HG03064 (cell line): ENCODE data around the gene CEP192.
"Not testable (repeated sequence)": the region's sequence is repeated elsewhere in the genome, so short reads cannot be mapped to it uniquely, and the experiment has no call there.

Experiments
- ATAC-seq: cut with Tn5 transposase; IDR thresholded peaks from one replicate; pipeline ENCODE4 v1.9.1; 2021; ENCODE audit warnings: low read depth; ENCODE audit not compliant: unreplicated experiment

CEP192 gene

GRCh38 chr18:13028869-13029268, 37.7 kb downstream of the CEP192 start:
- no peak for ATAC-seq

- ATAC-seq = no peak
Observed at GRCh38 chr18:13032173-13032572, 41.0 kb downstream of the CEP192 start.

DNA sequence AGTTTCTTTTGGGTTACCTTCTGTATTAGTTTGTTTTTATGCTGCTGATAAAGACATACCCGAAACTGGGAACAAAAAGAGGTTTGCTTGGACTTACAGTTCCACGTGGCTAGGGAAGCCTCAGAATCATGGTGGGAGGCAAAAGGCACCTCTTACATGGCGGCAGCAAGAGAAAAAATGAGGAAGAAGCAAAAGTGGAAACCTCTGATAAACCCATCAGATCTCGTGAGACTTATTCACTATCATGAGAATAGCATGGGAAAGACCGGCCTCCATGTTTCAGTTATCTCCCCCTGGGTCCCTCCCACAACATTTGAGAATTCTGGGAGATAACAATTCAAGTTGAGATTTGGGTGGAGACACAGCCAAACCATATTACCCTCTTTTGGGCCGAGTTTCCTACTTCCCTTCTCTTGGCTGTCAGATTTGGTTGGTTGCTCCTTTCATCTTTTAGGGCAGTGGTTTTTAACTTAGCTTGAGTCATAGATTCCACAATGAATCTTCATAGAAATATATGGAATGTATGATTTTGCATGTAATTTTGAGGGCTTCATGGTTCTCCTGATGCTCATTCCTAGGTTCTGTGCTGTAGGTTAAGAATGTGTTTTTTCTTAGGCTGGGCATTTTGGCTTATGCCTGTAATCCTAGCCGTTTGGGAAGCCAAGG, 44.2 kb downstream of the CEP192 start:
- ATAC-seq = no peak

GRCh38 chr18:13036622-13037320, 45.6 kb downstream of the CEP192 start:
- ATAC-seq = no peak

- no peak for ATAC-seq
Observed at GRCh38 chr18:13039806-13040205, 48.6 kb downstream of the CEP192 start.

- no peak for ATAC-seq
Observed at GRCh38 chr18:13043066-13043465, 51.9 kb downstream of the CEP192 start.

DNA sequence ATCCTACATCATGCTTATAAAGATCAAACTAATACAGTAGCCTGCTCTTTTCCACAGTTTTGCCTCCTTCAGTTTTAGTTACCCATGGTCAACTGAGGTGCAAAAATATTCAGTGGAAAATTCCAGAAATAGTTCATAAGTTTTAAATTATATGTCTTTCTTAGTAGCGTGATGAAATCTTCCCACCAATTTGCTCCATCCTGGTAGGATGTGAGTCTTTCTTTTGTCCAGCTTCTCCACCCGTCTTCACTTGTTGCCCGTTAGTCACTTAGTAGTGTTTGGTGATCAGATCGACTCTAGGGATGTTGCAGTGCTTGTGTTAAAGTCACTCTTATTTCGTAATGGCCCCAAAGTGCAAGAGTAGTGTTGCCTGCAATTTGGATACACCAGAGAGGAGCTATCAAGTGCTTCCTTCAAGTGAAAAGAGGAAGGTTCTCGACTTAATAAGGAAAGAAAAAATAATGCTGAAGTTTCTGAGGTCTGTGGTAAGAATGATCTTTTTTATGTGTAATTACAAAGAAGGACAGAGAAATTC, 57.0 kb downstream of the CEP192 start:
- no peak for ATAC-seq

GRCh38 chr18:13051159-13051558, 60.0 kb downstream of the CEP192 start:
- no peak for ATAC-seq

- no peak for ATAC-seq
Observed at GRCh38 chr18:13051950-13052349, 60.8 kb downstream of the CEP192 start.

DNA sequence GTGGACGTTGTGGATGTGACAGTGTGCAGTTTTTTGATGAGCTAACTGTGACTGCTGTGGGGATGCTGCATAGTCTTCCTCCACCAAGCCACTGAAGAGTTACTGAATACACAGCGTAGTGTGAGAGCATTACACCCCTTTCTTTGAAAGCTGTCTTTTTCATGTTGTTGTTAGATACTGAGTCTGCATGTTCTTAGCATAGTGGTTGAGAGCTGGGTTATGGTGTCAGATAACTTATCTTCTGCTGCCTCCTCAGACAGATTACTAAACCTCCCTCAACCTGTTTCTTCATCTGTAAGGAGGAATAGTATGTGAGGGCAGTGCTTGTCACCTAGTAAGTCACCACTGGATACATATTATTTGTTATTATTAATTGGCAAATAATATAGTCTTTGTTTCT, 63.2 kb downstream of the CEP192 start:
- no peak for ATAC-seq

DNA sequence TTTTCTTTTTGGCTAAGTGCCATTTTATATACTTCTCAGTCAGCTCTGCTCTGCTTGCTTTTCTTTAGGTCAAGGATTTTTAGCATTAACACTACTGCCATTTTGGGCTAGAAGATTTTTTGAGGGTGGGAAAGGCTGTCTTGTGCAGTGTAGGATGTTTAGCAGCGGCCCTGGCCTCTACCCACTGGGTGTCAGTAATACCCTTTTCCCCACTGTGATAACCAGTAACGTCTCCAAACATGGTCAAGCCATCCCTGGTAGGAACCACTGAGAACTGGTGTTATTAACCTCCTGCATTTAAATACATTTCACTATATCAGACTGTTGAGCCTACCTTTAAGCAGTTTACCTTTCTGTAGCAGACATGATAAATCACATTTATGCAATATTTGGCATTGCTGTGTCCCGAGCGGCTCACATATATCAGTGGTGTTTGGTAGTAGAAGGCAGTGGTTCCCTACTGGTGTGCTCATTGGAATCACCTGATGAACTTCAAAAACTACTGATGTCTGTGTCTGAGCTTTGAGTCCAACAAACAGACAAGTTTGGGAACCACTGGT, 70.5 kb downstream of the CEP192 start:
- ATAC-seq = no peak

DNA sequence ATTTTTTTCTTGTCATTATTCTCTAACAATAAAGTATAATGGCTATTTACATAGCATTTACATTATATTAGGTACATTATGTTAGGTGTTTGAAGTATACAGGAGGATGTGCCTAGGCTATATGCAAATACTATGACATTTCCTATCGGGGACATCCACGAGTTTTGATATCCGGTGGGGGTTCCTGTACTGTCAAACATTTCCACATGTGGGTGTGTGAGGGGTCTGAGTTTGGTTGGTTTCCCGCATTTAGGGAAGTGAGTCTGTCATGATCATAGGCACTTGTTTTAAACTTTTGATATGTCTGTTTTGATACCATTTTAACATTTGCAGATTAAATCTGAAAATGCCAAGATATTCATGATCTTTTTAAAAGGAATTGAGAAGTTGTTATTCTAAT, 76.0 kb downstream of the CEP192 start:
- ATAC-seq = no peak

- ATAC-seq = no peak
Observed at GRCh38 chr18:13067966-13068365, 76.8 kb downstream of the CEP192 start.

DNA sequence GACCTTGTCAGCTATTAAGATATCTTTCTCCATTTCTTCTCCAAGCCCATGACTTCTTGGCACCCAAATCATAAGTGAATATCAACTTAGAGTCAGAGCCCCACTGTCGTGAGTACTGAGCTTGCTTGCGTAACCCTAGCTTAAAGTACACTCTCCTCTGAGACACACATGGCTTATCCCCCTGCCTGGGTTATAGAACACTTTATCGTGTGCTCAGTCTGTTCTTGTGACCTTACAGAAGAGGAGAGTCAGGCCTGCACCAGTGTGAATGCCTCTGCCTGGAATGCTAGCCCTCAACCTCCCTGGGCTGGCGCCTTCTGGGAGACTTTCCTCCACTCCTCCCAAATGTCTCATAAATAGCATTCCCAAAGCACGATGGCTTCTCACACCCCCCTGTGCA, 79.3 kb downstream of the CEP192 start:
- ATAC-seq = no peak

- ATAC-seq = no peak
Observed at GRCh38 chr18:13076886-13077285, 85.7 kb downstream of the CEP192 start.

GRCh38 chr18:13077473-13077872, 86.3 kb downstream of the CEP192 start:
- ATAC-seq = no peak

- ATAC-seq = not testable (repeated sequence)
Observed at GRCh38 chr18:13078065-13078464, 86.9 kb downstream of the CEP192 start.

GRCh38 chr18:13086906-13087305, 95.7 kb downstream of the CEP192 start:
- no peak for ATAC-seq

DNA sequence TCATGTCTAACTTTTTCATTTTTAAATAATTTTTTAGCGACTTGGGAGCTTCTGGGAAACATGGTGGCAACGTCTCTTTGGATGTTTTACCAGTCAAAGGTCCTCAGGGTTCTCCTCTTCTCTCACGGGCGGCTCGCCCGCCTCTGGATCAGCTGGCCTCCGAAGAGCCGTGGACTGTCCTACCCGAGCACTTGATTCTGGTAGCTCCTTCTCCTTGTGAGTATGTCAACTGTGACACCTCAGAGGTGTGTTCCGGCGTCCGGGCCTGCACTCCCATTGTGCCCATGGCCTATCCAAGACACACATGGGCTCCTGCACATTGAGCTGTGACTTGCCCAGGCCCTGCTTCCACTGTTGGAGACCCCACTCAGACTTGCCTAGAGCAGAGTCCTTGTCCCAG, 104.3 kb downstream of the CEP192 start:
- no peak for ATAC-seq

- no peak for ATAC-seq
Observed at GRCh38 chr18:13096232-13096631, 105.1 kb downstream of the CEP192 start.

DNA sequence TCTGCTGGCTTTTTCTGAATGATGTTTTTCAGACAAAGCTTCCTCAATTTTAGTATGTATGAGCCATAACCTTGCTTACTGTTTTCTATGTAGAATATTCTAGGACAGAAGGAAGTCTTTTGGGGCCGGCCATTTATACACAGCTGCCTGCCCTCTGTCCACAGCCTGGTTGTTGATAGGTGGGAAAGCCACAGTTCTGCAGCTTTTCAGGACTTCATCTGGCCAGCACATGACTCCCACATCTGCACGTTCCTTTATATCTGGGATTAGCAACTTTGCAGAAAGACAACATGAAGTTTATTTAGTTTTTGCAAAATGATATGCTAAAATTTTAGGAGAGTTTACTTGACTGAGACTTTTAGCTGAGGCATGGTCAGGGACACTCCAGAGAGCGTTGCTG, 105.6 kb downstream of the CEP192 start:
- no peak for ATAC-seq

DNA sequence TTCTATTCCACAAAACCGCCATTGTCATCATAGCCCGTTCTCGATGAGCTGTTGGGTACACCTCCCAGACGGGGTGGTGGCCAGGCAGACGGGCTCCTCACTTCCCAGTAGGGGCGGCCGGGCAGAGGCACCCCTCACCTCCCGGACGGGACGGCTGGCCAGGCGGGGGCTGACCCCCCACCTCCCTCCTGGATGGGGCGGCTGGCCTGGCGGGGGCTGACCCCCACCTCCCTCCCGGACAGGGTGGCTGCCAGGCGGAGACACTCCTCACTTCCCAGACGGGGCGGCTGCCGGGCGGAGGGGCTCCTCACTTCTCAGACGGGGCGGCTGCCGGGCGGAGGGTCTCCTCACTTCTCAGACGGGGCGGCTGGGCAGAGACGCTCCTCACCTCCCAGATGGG, 106.9 kb downstream of the CEP192 start:
- ATAC-seq = not testable (repeated sequence)
